Measurements from ENCODE around the gene SLC25A15.

SLC25A15 gene

GRCh38 chr13:40789275-40790153 lies at the start of gene SLC25A15:
Gene SLC25A15, plus strand, starts transcription at chr13:40789611. Its CDS starts 3,616 bp downstream, at chr13:40793227.
- in situ Hi-C loops (cut with MboI; ENCODE audit: low sequenced_read_pairs), result no loop called here
- H3K4me3 ChIP-seq, result peak within 1 kb of the TSS; percentile 45
- no peaks in the 10 kb centered on the region for H3K9me3 ChIP-seq
- no peaks in the 10 kb centered on the region for H3K27me3 ChIP-seq (ENCODE audit: low read depth)
- DNase-seq (ENCODE audit: low spot score in 2 of 2), result peak; percentile 74 to 89
- peaks cover 9% of the 10 kb centered on the region for H3K36me3 ChIP-seq (replicated peaks)
- H3K4me1 ChIP-seq, result no peaks in the 10 kb centered on the region

- no peaks in the 10 kb centered on the region for H3K27me3 ChIP-seq (ENCODE audit: low read depth)
- peaks cover 23% of the 10 kb centered on the region for H3K36me3 ChIP-seq (replicated peaks)
- no peaks in the 10 kb centered on the region for H3K4me1 ChIP-seq
- no peak for DNase-seq (ENCODE audit: low spot score in 2 of 2)
- H3K4me3 ChIP-seq, result no peak overlapping the region
- H3K9me3 ChIP-seq, result no peaks in the 10 kb centered on the region
- in situ Hi-C loops (cut with MboI; ENCODE audit: low sequenced_read_pairs), result no loop called here
These were observed 40.1 kb upstream of the SLC25A15 start for GRCh38 chr13:40749327-40749726.

GRCh38 chr13:40755082-40755700 lies 34.2 kb upstream of the SLC25A15 start:
- no peaks in the 10 kb centered on the region for H3K4me1 ChIP-seq
- no peaks in the 10 kb centered on the region for H3K9me3 ChIP-seq
- DNase-seq (ENCODE audit: low spot score in 2 of 2), result no peak
- in situ Hi-C loops (cut with MboI; ENCODE audit: low sequenced_read_pairs), result no loop called here
- peaks cover 41% of the 10 kb centered on the region for H3K36me3 ChIP-seq (replicated peaks)
- no peaks in the 10 kb centered on the region for H3K27me3 ChIP-seq (ENCODE audit: low read depth)
- H3K4me3 ChIP-seq, result no peak overlapping the region

GRCh38 chr13:40756042-40756441 lies 33.4 kb upstream of the SLC25A15 start:
- H3K36me3 ChIP-seq (replicated peaks), result peaks cover 40% of the 10 kb centered on the region
- DNase-seq (ENCODE audit: low spot score in 2 of 2), result no peak
- H3K9me3 ChIP-seq, result no peaks in the 10 kb centered on the region
- no peaks in the 10 kb centered on the region for H3K4me1 ChIP-seq
- in situ Hi-C loops (cut with MboI; ENCODE audit: low sequenced_read_pairs), result no loop called here
- H3K4me3 ChIP-seq, result no peak overlapping the region
- no peaks in the 10 kb centered on the region for H3K27me3 ChIP-seq (ENCODE audit: low read depth)

- in situ Hi-C loops (cut with MboI; ENCODE audit: low sequenced_read_pairs), result no loop called here
- H3K9me3 ChIP-seq, result no peaks in the 10 kb centered on the region
- no peaks in the 10 kb centered on the region for H3K27me3 ChIP-seq (ENCODE audit: low read depth)
- H3K4me3 ChIP-seq, result no peak overlapping the region
- no peak for DNase-seq (ENCODE audit: low spot score in 2 of 2)
- H3K4me1 ChIP-seq, result no peaks in the 10 kb centered on the region
- peaks cover 26% of the 10 kb centered on the region for H3K36me3 ChIP-seq (replicated peaks)
These were observed 30.6 kb upstream of the SLC25A15 start for GRCh38 chr13:40758811-40759210.

- DNase-seq (ENCODE audit: low spot score in 2 of 2), result no peak
- H3K36me3 ChIP-seq (replicated peaks), result peaks cover 18% of the 10 kb centered on the region
- in situ Hi-C loops (cut with MboI; ENCODE audit: low sequenced_read_pairs), result no loop called here
- H3K9me3 ChIP-seq, result no peaks in the 10 kb centered on the region
- no peaks in the 10 kb centered on the region for H3K27me3 ChIP-seq (ENCODE audit: low read depth)
- no peak overlapping the region for H3K4me3 ChIP-seq
- H3K4me1 ChIP-seq, result no peaks in the 10 kb centered on the region
These were observed 26.6 kb upstream of the SLC25A15 start for GRCh38 chr13:40762849-40763248.

- no peaks in the 10 kb centered on the region for H3K27me3 ChIP-seq (ENCODE audit: low read depth)
- no peak overlapping the region for H3K4me3 ChIP-seq
- 0 out of 2 replicates have a peak, but pooled peaks cover 12% of the 10 kb centered on the region for H3K36me3 ChIP-seq (replicated peaks)
- in situ Hi-C loops (cut with MboI; ENCODE audit: low sequenced_read_pairs), result no loop called here
- H3K9me3 ChIP-seq, result no peaks in the 10 kb centered on the region
- no peak for DNase-seq (ENCODE audit: low spot score in 2 of 2)
- peaks cover 4% of the 10 kb centered on the region for H3K4me1 ChIP-seq
These were observed 24.6 kb upstream of the SLC25A15 start for GRCh38 chr13:40764587-40765403.

- H3K36me3 ChIP-seq (replicated peaks), result peaks cover 15% of the 10 kb centered on the region
- no peaks in the 10 kb centered on the region for H3K27me3 ChIP-seq (ENCODE audit: low read depth)
- no peak for DNase-seq (ENCODE audit: low spot score in 2 of 2)
- no peak overlapping the region for H3K4me3 ChIP-seq
- in situ Hi-C loops (cut with MboI; ENCODE audit: low sequenced_read_pairs), result no loop called here
- H3K9me3 ChIP-seq, result no peaks in the 10 kb centered on the region
- peaks cover 4% of the 10 kb centered on the region for H3K4me1 ChIP-seq
These were observed 23.8 kb upstream of the SLC25A15 start for GRCh38 chr13:40765602-40766001.

GRCh38 chr13:40769970-40770369 lies 19.4 kb upstream of the SLC25A15 start:
- peaks cover 4% of the 10 kb centered on the region for H3K4me1 ChIP-seq
- H3K36me3 ChIP-seq (replicated peaks), result peaks cover 18% of the 10 kb centered on the region
- DNase-seq (ENCODE audit: low spot score in 2 of 2), result no peak
- in situ Hi-C loops (cut with MboI; ENCODE audit: low sequenced_read_pairs), result no loop called here
- no peaks in the 10 kb centered on the region for H3K9me3 ChIP-seq
- H3K27me3 ChIP-seq (ENCODE audit: low read depth), result no peaks in the 10 kb centered on the region
- H3K4me3 ChIP-seq, result peak overlapping the region; percentile 99

- Histone ChIP-seq H3K9me3 (no peaks in the 10 kb centered on the region), H3K4me1 (peaks cover 4% of the 10 kb centered on the region), H3K36me3 (replicated peaks) (peaks cover 18% of the 10 kb centered on the region), H3K27me3 (ENCODE audit: low read depth) (no peaks in the 10 kb centered on the region), H3K4me3 (peak overlapping the region; percentile 99)
- DNase-seq (ENCODE audit: low spot score in 2 of 2), result no peak
- in situ Hi-C loops (cut with MboI; ENCODE audit: low sequenced_read_pairs), result no loop called here
These were observed 18.8 kb upstream of the SLC25A15 start for GRCh38 chr13:40770609-40770933.

GRCh38 chr13:40770934-40771618 lies 18.3 kb upstream of the SLC25A15 start, which contains the start of gene MRPS31:
Gene MRPS31, minus strand, starts transcription at chr13:40771190. Its CDS starts 54 bp downstream, at chr13:40771136.
- Histone ChIP-seq H3K9me3 (no peaks in the 10 kb centered on the region), H3K27me3 (ENCODE audit: low read depth) (no peaks in the 10 kb centered on the region), H3K4me1 (peaks cover 4% of the 10 kb centered on the region), H3K36me3 (replicated peaks) (peaks cover 13% of the 10 kb centered on the region), H3K4me3 (peak within 1 kb of the TSS; percentile 99)
- DNase-seq (ENCODE audit: low spot score in 2 of 2), result peak; percentile 88 to 97
- in situ Hi-C loops (cut with MboI; ENCODE audit: low sequenced_read_pairs), result no loop called here

- Histone ChIP-seq H3K36me3 (replicated peaks) (peaks cover 6% of the 10 kb centered on the region), H3K4me1 (peaks cover 7% of the 10 kb centered on the region)
These were observed 16.5 kb upstream of the SLC25A15 start for GRCh38 chr13:40772765-40773473.

GRCh38 chr13:40774672-40775071 lies 14.7 kb upstream of the SLC25A15 start:
- in situ Hi-C loops (cut with MboI; ENCODE audit: low sequenced_read_pairs), result no loop called here
- H3K4me3 ChIP-seq, result no peak overlapping the region
- H3K4me1 ChIP-seq, result peaks cover 4% of the 10 kb centered on the region; the same call in 1 of the 2 replicates
- no peaks in the 10 kb centered on the region for H3K9me3 ChIP-seq
- DNase-seq (ENCODE audit: low spot score in 2 of 2), result no peak
- H3K36me3 ChIP-seq (replicated peaks), result peaks cover 6% of the 10 kb centered on the region
- H3K27me3 ChIP-seq (ENCODE audit: low read depth), result no peaks in the 10 kb centered on the region

More at GRCh38 chr13:40772765-40773473, 16.5 kb upstream of the SLC25A15 start:
- H3K27me3 ChIP-seq (ENCODE audit: low read depth), result no peaks in the 10 kb centered on the region
- DNase-seq (ENCODE audit: low spot score in 2 of 2), result no peak
- in situ Hi-C loops (cut with MboI; ENCODE audit: low sequenced_read_pairs), result no loop called here
- no peak overlapping the region for H3K4me3 ChIP-seq
- H3K9me3 ChIP-seq, result no peaks in the 10 kb centered on the region

Measured in HAP-1 (cell line).